ENCODE results near the gene NHLRC2. TPM values are rescaled to one million over a fixed set of nuclear protein-coding genes. Genes with fewer than 3 reads are reported as not detected.

NHLRC2 gene
- total RNA-seq, 1 experiment from 2014 or later: 56.3 TPM

- ATAC-seq (no peak), DNase-seq (ENCODE audit: low read depth, low spot score) (no peak)
- H3K27ac ChIP-seq (ENCODE audit: low read depth, low read length): no peak overlapping the region
- H3K79me2 ChIP-seq (ENCODE audit: insufficient read depth, low read length): peaks cover 44% of the 10 kb centered on the region
- H3K9ac ChIP-seq (ENCODE audit: low read length): no peak overlapping the region
- no peak overlapping the region for H3K4me2 ChIP-seq (ENCODE audit: low read length)
- no peaks in the 10 kb centered on the region for H3K9me2 ChIP-seq (ENCODE audit: insufficient read depth)
- ChIA-PET POLR2A (no interaction called here), RAD21 (ENCODE audit: low non-redundant PET in 1 of 2, low total read pairs in 2 of 2, uncharacterized antibody in 2 of 2, unreplicated experiment in 2 of 2) (no interaction called here), CTCF (no interaction called here)
- no peaks in the 10 kb centered on the region for H4K20me1 ChIP-seq (ENCODE audit: insufficient read depth)
- H2AFZ ChIP-seq (ENCODE audit: low read depth, low read length, poor library complexity, severe bottlenecking): no peak overlapping the region
- H3K4me1 ChIP-seq (ENCODE audit: control insufficient read depth in 1 of 2, insufficient read depth in 2 of 2, low read length in 2 of 2): peaks cover 14 to 21% of the 10 kb centered on the region in 2 experiments; a peak in 3 of 4 replicates
- H3K4me3 ChIP-seq (replicated peaks in 1 of 2; ENCODE audit: low read depth in 1 of 2, low read length in 2 of 2): no peak overlapping the region
- intact Hi-C loops (cut with micrococcal nuclease): no loop called here
- TF ChIP-seq SP1 (IDR thresholded peaks at IDR 0.05; ENCODE audit: low read depth): no peak
- no peak for TF ChIP-seq CBX3 (IDR thresholded peaks at IDR 0.05; ENCODE audit: low read depth)
- no peak for TF ChIP-seq ELF1 (IDR thresholded peaks at IDR 0.05; ENCODE audit: borderline replicate concordance, low read depth)
- TF ChIP-seq EGR1 (IDR thresholded peaks at IDR 0.05; ENCODE audit: low read depth): no peak
- TF ChIP-seq RAD21 (IDR thresholded peaks at IDR 0.05; ENCODE audit: low read depth): no peak
- no peak for TF ChIP-seq REST (IDR thresholded peaks at IDR 0.05; ENCODE audit: low read depth)
- TF ChIP-seq TCF7L2 (IDR thresholded peaks at IDR 0.05; ENCODE audit: borderline replicate concordance, extremely low read depth, insufficient read depth, insufficient read length): no peak
- TF ChIP-seq ZNF274 (IDR thresholded peaks at IDR 0.05; ENCODE audit: low read depth, low read length): no peak
- no peak for TF ChIP-seq CEBPB (IDR thresholded peaks at IDR 0.05; ENCODE audit: low read depth)
- TF ChIP-seq SIN3A (IDR thresholded peaks at IDR 0.05; ENCODE audit: low read depth): no peak
- TF ChIP-seq JUND (IDR thresholded peaks at IDR 0.05): no peak
- TF ChIP-seq ATF3 (IDR thresholded peaks at IDR 0.05): no peak
- no peak for TF ChIP-seq POLR2A (IDR thresholded peaks at IDR 0.05; ENCODE audit: borderline replicate concordance, extremely low read depth, insufficient read depth, insufficient read length)
- no peak for TF ChIP-seq POLR2AphosphoS5 (IDR thresholded peaks at IDR 0.05; ENCODE audit: low read depth, low read length)
- TF ChIP-seq YY1 (IDR thresholded peaks at IDR 0.05; ENCODE audit: extremely low read depth, insufficient replicate concordance, low read depth, low read length): no peak
- TF ChIP-seq FOSL1 (IDR thresholded peaks at IDR 0.05; ENCODE audit: low read depth): no peak
- TF ChIP-seq MAX (IDR thresholded peaks at IDR 0.05): no peak
- no peak for TF ChIP-seq EZH2phosphoT487 (IDR thresholded peaks at IDR 0.05; ENCODE audit: borderline replicate concordance)
- no peak for TF ChIP-seq CTCF (IDR thresholded peaks at IDR 0.05 in 2 of 3, conservative IDR thresholded peaks at IDR 0.05 in 1 of 3; ENCODE audit: borderline replicate concordance in 1 of 3, insufficient read depth in 1 of 3, low read depth in 2 of 3, low read length in 2 of 3)
- no peaks in the 10 kb centered on the region for H3K27me3 ChIP-seq (ENCODE audit: insufficient read depth, low read length)
- peaks cover 19 to 23% of the 10 kb centered on the region in 2 experiments for H3K36me3 ChIP-seq (ENCODE audit: control insufficient read depth in 1 of 2, insufficient read depth in 2 of 2, low read length in 2 of 2)
- no TSS peak for BruUV-seq (replicated peaks)
- no peaks in the 10 kb centered on the region for H3K9me3 ChIP-seq (ENCODE audit: control insufficient read depth in 1 of 2, insufficient read depth in 1 of 2, low read depth in 1 of 2, low read length in 2 of 2)
Measured at GRCh38 chr10:113857210-113857609, 2.7 kb downstream of the NHLRC2 start.

Measured in HCT116 (cell line).